WTC11 (cell line): ENCODE measurements around the gene CAPN14. TPM values are rescaled to one million over a fixed set of nuclear protein-coding genes. Genes with fewer than 3 reads are reported as not detected.
A peak's percentile ranks its signal among the peaks of the same experiment; 100 is the strongest.

Experiments used
- ATAC-seq: fragments of 200-7000 bp; cut with Tn5 transposase; 2 replicates; pipeline ENCODE4 v1.10.0; 2021; ENCODE audit warnings: mild to moderate bottlenecking, moderate library complexity
- CTCF ChIA-PET: fragments of 300-600 bp; sonication (Branson Sonifier 250); formaldehyde crosslinking; loops from one replicate; lab custom pipeline; 2021; ENCODE audit warnings: antibody characterized with exemption; lab: Charles Lee
- POLR2A ChIA-PET: fragments of 350-600 bp; sonication (Branson Sonifier 250); formaldehyde crosslinking; loops from one replicate; lab custom pipeline; 2021; ENCODE audit warnings: antibody characterized with exemption; lab: Charles Lee
- DNase-seq: peaks from one replicate; pipeline ENCODE4 v3.0.0; 2021; ENCODE audit warnings: low spot score
- H3K27ac Mint-ChIP-seq: 2 replicates; pipeline ENCODE4 v1.8.0; 2021; ENCODE audit warnings: mixed read lengths
- H3K27me3 Mint-ChIP-seq: 2 replicates; pipeline ENCODE4 v1.8.0; 2021; ENCODE audit warnings: low read depth, mild to moderate bottlenecking, moderate library complexity, mixed read lengths
- H3K36me3 Mint-ChIP-seq: 2 replicates; pipeline ENCODE4 v1.8.0; 2021; ENCODE audit warnings: mixed read lengths
- H3K4me1 Mint-ChIP-seq: 2 replicates; pipeline ENCODE4 v1.8.0; 2022; ENCODE audit warnings: mixed read lengths
- H3K4me3 Mint-ChIP-seq: 2 replicates; pipeline ENCODE4 v1.8.0; 2021; ENCODE audit warnings: mild to moderate bottlenecking, moderate library complexity, mixed read lengths
- H3K9me3 Mint-ChIP-seq: 2 replicates; pipeline ENCODE4 v1.8.0; 2021; ENCODE audit warnings: mixed read lengths
- CREB1 ChIP-seq: sonication (generic); formaldehyde crosslinking; IDR thresholded peaks from 2 replicates; pipeline ENCODE4 v1.8.0; 2023; ENCODE audit warnings: mild to moderate bottlenecking, missing genetic modification reagents
- EMX1 ChIP-seq: fragments of 250-450 bp; sonication (Bioruptor Pico); IDR thresholded peaks from 2 replicates; pipeline ENCODE4 v1.8.0; 2021; ENCODE audit warnings: mild to moderate bottlenecking
- KAT7 ChIP-seq: sonication (generic); formaldehyde crosslinking; IDR thresholded peaks from 2 replicates; pipeline ENCODE4 v1.8.1; 2023; ENCODE audit warnings: missing genetic modification reagents, mild to moderate bottlenecking, borderline replicate concordance
- MXD4 ChIP-seq: fragments of 250-450 bp; sonication (Bioruptor Pico); IDR thresholded peaks from 2 replicates; pipeline ENCODE4 v1.8.0; 2021; ENCODE audit warnings: mild to moderate bottlenecking, moderate library complexity, borderline replicate concordance
- NR2C2 ChIP-seq: sonication (generic); formaldehyde crosslinking; IDR thresholded peaks from 2 replicates; pipeline ENCODE4 v1.8.0; 2022; ENCODE audit warnings: mild to moderate bottlenecking, missing genetic modification reagents
- NR3C1 ChIP-seq: sonication (generic); formaldehyde crosslinking; conservative IDR thresholded peaks from 2 replicates; pipeline ENCODE4 v1.8.1; 2023; ENCODE audit warnings: low read depth, mild to moderate bottlenecking, missing genetic modification reagents
- RELA ChIP-seq: sonication (generic); formaldehyde crosslinking; IDR thresholded peaks from 2 replicates; pipeline ENCODE4 v1.8.1; 2022; ENCODE audit warnings: missing genetic modification reagents, mild to moderate bottlenecking, borderline replicate concordance
- RORB ChIP-seq: fragments of 250-450 bp; sonication (Bioruptor Pico); IDR thresholded peaks from 2 replicates; pipeline ENCODE4 v1.9.0; 2021; ENCODE audit warnings: mild to moderate bottlenecking
- SMAD4 ChIP-seq: sonication (generic); formaldehyde crosslinking; IDR thresholded peaks from 2 replicates; pipeline ENCODE4 v1.8.0; 2022; ENCODE audit warnings: mild to moderate bottlenecking, missing genetic modification reagents
- SOX15 ChIP-seq: fragments of 250-450 bp; sonication (Bioruptor Pico); IDR thresholded peaks from 2 replicates; pipeline ENCODE4 v1.9.0; 2021; ENCODE audit warnings: mild to moderate bottlenecking
- TCF7 ChIP-seq: sonication (generic); formaldehyde crosslinking; IDR thresholded peaks from 2 replicates; pipeline ENCODE4 v1.8.0; 2022; ENCODE audit warnings: mild to moderate bottlenecking, low read depth, missing genetic modification reagents, moderate library complexity
- ZNF121 ChIP-seq: sonication (generic); formaldehyde crosslinking; IDR thresholded peaks from 2 replicates; pipeline ENCODE4 v1.8.0; 2023; ENCODE audit warnings: missing genetic modification reagents
- ZNF138 ChIP-seq: sonication (generic); formaldehyde crosslinking; conservative IDR thresholded peaks from 2 replicates; pipeline ENCODE4 v1.8.1; 2022; ENCODE audit warnings: mild to moderate bottlenecking, moderate library complexity, missing genetic modification reagents
- ZNF232 ChIP-seq: sonication (generic); formaldehyde crosslinking; IDR thresholded peaks from 2 replicates; pipeline ENCODE4 v1.8.0; 2022; ENCODE audit warnings: mild to moderate bottlenecking, missing genetic modification reagents
- ZNF671 ChIP-seq: fragments of 250-450 bp; sonication (Bioruptor Pico); IDR thresholded peaks from 2 replicates; pipeline ENCODE4 v1.8.0; 2021; ENCODE audit warnings: mild to moderate bottlenecking
- total RNA-seq: library from RNA; stranded (reverse); gene quantifications from 3 replicates; pipeline ENCODE4 v1.2.3, GENCODE V29; 2021
- TF ChIP-seq, protein P1 (sequence below): sonication (generic); formaldehyde crosslinking; IDR thresholded peaks from 2 replicates; pipeline ENCODE4 v1.8.0; 2022; ENCODE audit warnings: mild to moderate bottlenecking, missing genetic modification reagents
- TF ChIP-seq, protein P2 (sequence below): sonication (generic); formaldehyde crosslinking; IDR thresholded peaks from 2 replicates; pipeline ENCODE4 v1.8.0; 2022; ENCODE audit warnings: missing genetic modification reagents
- TF ChIP-seq, protein P3 (sequence below): sonication (generic); formaldehyde crosslinking; IDR thresholded peaks from 2 replicates; pipeline ENCODE4 v1.8.0; 2023; ENCODE audit warnings: mild to moderate bottlenecking, missing genetic modification reagents

The CAPN14 gene
- total RNA-seq, 1 experiment from 2014 or later: 0.11 TPM

DNA sequence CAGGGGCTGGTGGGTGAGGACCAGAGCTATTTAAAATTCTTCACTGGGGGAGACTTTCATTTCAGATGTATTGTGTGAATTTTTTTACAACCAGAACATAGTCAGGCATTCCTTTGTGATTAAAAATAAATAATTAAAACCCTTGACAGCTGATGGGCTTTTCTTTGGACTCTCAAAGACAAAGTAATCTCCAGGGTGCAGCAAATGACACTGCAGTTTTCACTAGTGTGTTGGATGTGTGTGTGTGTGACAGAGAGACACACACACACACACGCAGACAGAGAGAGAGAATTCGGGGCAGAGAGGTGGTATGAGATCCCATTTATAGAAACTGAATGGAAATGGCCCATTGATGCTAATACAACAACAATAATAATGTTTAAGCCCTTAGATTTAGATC lies 68.8 kb downstream of the CAPN14 start:
- no peak for TF ChIP-seq MXD4 (CRISPR knock-in tag)
- TF ChIP-seq, protein P1, sequence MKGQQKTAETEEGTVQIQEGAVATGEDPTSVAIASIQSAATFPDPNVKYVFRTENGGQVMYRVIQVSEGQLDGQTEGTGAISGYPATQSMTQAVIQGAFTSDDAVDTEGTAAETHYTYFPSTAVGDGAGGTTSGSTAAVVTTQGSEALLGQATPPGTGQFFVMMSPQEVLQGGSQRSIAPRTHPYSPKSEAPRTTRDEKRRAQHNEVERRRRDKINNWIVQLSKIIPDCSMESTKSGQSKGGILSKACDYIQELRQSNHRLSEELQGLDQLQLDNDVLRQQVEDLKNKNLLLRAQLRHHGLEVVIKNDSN (CRISPR knock-in tag): no peak
- no peak for TF ChIP-seq CREB1
- no peak for TF ChIP-seq RORB (CRISPR knock-in tag)
- TF ChIP-seq ZNF138: no peak
- TF ChIP-seq KAT7 (CRISPR knock-in tag): no peak
- Mint-ChIP-seq H3K36me3 (no peaks in the 10 kb centered on the region), H3K27me3 (no peaks in the 10 kb centered on the region; the same call in 1 of the 2 replicates), H3K4me3 (no peak overlapping the region), H3K4me1 (peaks cover 11% of the 10 kb centered on the region), H3K9me3 (no peaks in the 10 kb centered on the region), H3K27ac (no peak overlapping the region)
- DNase-seq (no peak), ATAC-seq (no peak)
- CTCF ChIA-PET: interaction anchor here (1.0 to 1.4 kb wide), 3 partner anchors 11 to 437 kb away, joined by 3 to 6 read pairs (median 5); partner anchors contain the start of gene GALNT14
- POLR2A ChIA-PET: no interaction called here

DNA sequence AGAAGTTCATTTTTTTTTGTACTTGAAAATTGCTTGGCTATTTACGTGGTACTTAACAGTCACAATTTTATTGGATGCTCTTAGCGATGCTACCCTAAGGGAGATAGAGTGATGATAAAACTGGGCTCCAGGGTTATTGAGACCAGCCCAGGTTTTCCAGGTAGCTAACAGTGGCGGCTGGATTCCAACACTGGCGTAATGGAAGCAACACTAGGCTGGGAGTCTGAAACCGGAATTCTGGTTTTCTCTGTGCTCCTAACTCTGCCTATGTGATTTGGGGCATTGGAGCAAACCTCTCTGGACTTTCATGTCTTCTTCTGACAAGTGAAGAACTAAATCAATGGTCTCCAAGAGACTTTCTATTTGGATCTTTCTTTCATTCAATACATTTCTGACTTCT lies 69.7 kb downstream of the CAPN14 start:
- ChIA-PET POLR2A (no interaction called here), CTCF (interaction anchor here (1.0 to 1.4 kb wide), 2 partner anchors 22 to 436 kb away, joined by 3 to 5 read pairs; no protein-coding TSS in a partner anchor)
- peaks cover 11% of the 10 kb centered on the region for H3K4me1 Mint-ChIP-seq
- H3K27ac Mint-ChIP-seq: no peak overlapping the region
- no peak overlapping the region for H3K4me3 Mint-ChIP-seq
- no peaks in the 10 kb centered on the region for H3K36me3 Mint-ChIP-seq
- H3K9me3 Mint-ChIP-seq: no peaks in the 10 kb centered on the region
- TF ChIP-seq, protein P2, sequence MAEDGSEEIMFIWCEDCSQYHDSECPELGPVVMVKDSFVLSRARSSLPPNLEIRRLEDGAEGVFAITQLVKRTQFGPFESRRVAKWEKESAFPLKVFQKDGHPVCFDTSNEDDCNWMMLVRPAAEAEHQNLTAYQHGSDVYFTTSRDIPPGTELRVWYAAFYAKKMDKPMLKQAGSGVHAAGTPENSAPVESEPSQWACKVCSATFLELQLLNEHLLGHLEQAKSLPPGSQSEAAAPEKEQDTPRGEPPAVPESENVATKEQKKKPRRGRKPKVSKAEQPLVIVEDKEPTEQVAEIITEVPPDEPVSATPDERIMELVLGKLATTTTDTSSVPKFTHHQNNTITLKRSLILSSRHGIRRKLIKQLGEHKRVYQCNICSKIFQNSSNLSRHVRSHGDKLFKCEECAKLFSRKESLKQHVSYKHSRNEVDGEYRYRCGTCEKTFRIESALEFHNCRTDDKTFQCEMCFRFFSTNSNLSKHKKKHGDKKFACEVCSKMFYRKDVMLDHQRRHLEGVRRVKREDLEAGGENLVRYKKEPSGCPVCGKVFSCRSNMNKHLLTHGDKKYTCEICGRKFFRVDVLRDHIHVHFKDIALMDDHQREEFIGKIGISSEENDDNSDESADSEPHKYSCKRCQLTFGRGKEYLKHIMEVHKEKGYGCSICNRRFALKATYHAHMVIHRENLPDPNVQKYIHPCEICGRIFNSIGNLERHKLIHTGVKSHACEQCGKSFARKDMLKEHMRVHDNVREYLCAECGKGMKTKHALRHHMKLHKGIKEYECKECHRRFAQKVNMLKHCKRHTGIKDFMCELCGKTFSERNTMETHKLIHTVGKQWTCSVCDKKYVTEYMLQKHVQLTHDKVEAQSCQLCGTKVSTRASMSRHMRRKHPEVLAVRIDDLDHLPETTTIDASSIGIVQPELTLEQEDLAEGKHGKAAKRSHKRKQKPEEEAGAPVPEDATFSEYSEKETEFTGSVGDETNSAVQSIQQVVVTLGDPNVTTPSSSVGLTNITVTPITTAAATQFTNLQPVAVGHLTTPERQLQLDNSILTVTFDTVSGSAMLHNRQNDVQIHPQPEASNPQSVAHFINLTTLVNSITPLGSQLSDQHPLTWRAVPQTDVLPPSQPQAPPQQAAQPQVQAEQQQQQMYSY: peak; percentile 69
- TF ChIP-seq, protein P3, sequence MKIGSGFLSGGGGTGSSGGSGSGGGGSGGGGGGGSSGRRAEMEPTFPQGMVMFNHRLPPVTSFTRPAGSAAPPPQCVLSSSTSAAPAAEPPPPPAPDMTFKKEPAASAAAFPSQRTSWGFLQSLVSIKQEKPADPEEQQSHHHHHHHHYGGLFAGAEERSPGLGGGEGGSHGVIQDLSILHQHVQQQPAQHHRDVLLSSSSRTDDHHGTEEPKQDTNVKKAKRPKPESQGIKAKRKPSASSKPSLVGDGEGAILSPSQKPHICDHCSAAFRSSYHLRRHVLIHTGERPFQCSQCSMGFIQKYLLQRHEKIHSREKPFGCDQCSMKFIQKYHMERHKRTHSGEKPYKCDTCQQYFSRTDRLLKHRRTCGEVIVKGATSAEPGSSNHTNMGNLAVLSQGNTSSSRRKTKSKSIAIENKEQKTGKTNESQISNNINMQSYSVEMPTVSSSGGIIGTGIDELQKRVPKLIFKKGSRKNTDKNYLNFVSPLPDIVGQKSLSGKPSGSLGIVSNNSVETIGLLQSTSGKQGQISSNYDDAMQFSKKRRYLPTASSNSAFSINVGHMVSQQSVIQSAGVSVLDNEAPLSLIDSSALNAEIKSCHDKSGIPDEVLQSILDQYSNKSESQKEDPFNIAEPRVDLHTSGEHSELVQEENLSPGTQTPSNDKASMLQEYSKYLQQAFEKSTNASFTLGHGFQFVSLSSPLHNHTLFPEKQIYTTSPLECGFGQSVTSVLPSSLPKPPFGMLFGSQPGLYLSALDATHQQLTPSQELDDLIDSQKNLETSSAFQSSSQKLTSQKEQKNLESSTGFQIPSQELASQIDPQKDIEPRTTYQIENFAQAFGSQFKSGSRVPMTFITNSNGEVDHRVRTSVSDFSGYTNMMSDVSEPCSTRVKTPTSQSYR: no peak
- DNase-seq (no peak), ATAC-seq (no peak)
- no peaks in the 10 kb centered on the region; the same call in 1 of the 2 replicates for H3K27me3 Mint-ChIP-seq

DNA sequence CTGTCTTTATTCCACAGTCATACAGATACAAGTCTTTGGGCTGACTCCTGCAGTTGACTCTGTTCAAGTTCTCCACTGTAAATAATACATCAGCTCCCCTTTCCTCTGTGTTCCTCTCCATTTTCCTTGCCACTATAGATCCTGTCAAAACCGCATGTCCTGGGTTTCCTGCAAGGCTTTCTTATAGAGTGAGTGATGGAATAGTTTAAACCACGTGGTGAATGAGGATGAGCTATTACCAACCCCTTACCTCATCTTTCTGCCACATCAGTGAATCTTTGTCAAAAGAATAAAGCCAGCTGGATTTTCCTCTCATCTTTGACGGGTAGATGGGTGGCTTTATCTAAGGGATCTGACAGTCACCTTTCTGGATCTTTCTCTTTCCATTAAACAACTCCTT lies 75.2 kb downstream of the CAPN14 start:
- Mint-ChIP-seq H3K27me3 (peaks cover 49% of the 10 kb centered on the region), H3K4me1 (peaks cover 17% of the 10 kb centered on the region), H3K4me3 (no peak overlapping the region), H3K9me3 (no peaks in the 10 kb centered on the region), H3K27ac (no peak overlapping the region), H3K36me3 (no peaks in the 10 kb centered on the region)
- ChIA-PET POLR2A (no interaction called here), CTCF (interaction anchor here (1.3 to 1.7 kb wide), 2 partner anchors 10 to 430 kb away, joined by 5 read pairs; no protein-coding TSS in a partner anchor)
- TF ChIP-seq NR3C1 (CRISPR knock-in tag) (no peak), TCF7 (CRISPR knock-in tag) (no peak), KAT7 (CRISPR knock-in tag) (no peak), ZNF121 (CRISPR knock-in tag) (no peak), RELA (CRISPR knock-in tag) (no peak), SOX15 (no peak), SMAD4 (CRISPR knock-in tag) (no peak), ZNF232 (CRISPR knock-in tag) (no peak), EMX1 (CRISPR knock-in tag) (no peak), NR2C2 (CRISPR knock-in tag) (no peak), ZNF671 (CRISPR knock-in tag) (no peak)
- DNase-seq (no peak), ATAC-seq (no peak)
